Transverse colon (tissue), 4 donors: ENCODE measurements around the gene STYXL2. TPM values are rescaled to one million over a fixed set of nuclear protein-coding genes. Genes with fewer than 3 reads are reported as not detected.

Experiments
- DNase-seq: peaks from one replicate; pipeline ENCODE4 v3.0.0-alpha.2; 2019
- H3K27ac ChIP-seq, 4 donors: fragments of 200-600 bp; sonication (generic); 2 replicates each; pipeline ENCODE4 v1.5.1; 2016 to 2018; ENCODE audit warnings: inconsistent platforms in 4 of 4
- H3K27me3 ChIP-seq: fragments of 200-600 bp; sonication (generic); 2 replicates; pipeline ENCODE4 v1.5.1; 2017; ENCODE audit warnings: inconsistent platforms
- H3K36me3 ChIP-seq, 4 donors: fragments of 200-600 bp; sonication (generic); 2 replicates each; pipeline ENCODE4 v1.5.1; 2017 to 2019; ENCODE audit warnings: inconsistent platforms in 4 of 4
- H3K4me1 ChIP-seq, 4 donors: fragments of 200-600 bp; sonication (generic); 2 replicates each; pipeline ENCODE4 v1.5.1; 2017 to 2020; ENCODE audit warnings: inconsistent platforms in 4 of 4
- H3K4me3 ChIP-seq, 4 donors: fragments of 200-600 bp; sonication (generic); 1 replicate in 1 of 4; 2 replicates in 3 of 4; pipeline versions ENCODE4 v1.5.1 to v1.6.1; 2017 to 2019; ENCODE audit warnings: inconsistent platforms in 4 of 4
- H3K9me3 ChIP-seq, 2 donors: fragments of 200-600 bp; sonication (generic); 2 replicates each; pipeline ENCODE4 v1.5.1; 2017 to 2019; ENCODE audit warnings: inconsistent platforms in 2 of 2
- CTCF ChIP-seq, 5 experiments: fragments of 200-600 bp in 3 of 5; fragments of 450-650 bp in 2 of 5; sonication (generic) in 3 of 5; IDR thresholded peaks; 1 replicate in 2 of 5; 2 replicates in 3 of 5; pipeline ENCODE4 v1.5.1; 2016 to 2017; ENCODE audit warnings: antibody characterized with exemption in 5 of 5, inconsistent platforms in 3 of 5, mild to moderate bottlenecking in 2 of 5, moderate library complexity in 1 of 5
- EP300 ChIP-seq: sonication (generic); formaldehyde crosslinking; IDR thresholded peaks from one replicate; pipeline ENCODE4 v1.6.1; 2017; ENCODE audit warnings: antibody characterized with exemption, low read depth
- POLR2A ChIP-seq: fragments of 450-650 bp; IDR thresholded peaks from one replicate; pipeline ENCODE4 v1.6.1; 2016; ENCODE audit warnings: antibody characterized with exemption, mild to moderate bottlenecking, moderate library complexity
- POLR2AphosphoS5 ChIP-seq, 3 donors: sonication (generic); formaldehyde crosslinking; IDR thresholded peaks; one replicate each; pipeline ENCODE4 v1.6.1; 2016; ENCODE audit warnings: antibody characterized with exemption in 3 of 3
- WGBS, 2 donors: methylation state at CpG; one replicate each; pipeline ENCODE4 v1.1.5; 2018; ENCODE audit warnings: low coverage in 1 of 2; 5-methylcytosine and 5-hydroxymethylcytosine counted together
- in situ Hi-C, 4 donors: fragments of 200-750 bp; cut with MboI; loops; one replicate each; pipeline versions ENCODE4 v1.15.0 to v1.15.1; 2017; ENCODE audit warnings: low sequenced_read_pairs in 3 of 4, low pct_ligation_motif_present in 1 of 4, low pct_unique_long_range_greater_than_20kb in 1 of 4
- intact Hi-C: fragments of 100-400 bp; cut with DNase I; formaldehyde crosslinking; loops from one replicate; pipeline ENCODE4 v1.15.1; 2023; ENCODE audit warnings: low total_unique reads
- total RNA-seq, 4 donors: library from RNA; depleted of rRNA; stranded (reverse); fragments of >200 nt; gene quantifications; one replicate each; pipeline ENCODE4 v1.1.0, GENCODE V29; 2016

STYXL2 gene
- total RNA-seq, 4 donors from 2014 or later: 0.16 to 0.41 TPM; not detected in 2

- H3K4me3 ChIP-seq: peak overlapping the region in 1 of 4 donors; percentile 51
- H3K27me3 ChIP-seq: no peaks in the 10 kb centered on the region
- no peaks in the 10 kb centered on the region for H3K36me3 ChIP-seq
- peak; percentile 63 for DNase-seq
- 60 to 71% methylated on average over 1 to 7 of the region's 7 CpGs for WGBS, 2 donors
- intact Hi-C loops (no loop called here), in situ Hi-C loops (no loop called here)
- TF ChIP-seq POLR2A (peak; percentile 24), EP300 (no peak), POLR2AphosphoS5 (IDR thresholded peaks at IDR 0.05) (peak in 2 of 3 donors; percentile 19 to 60), CTCF (IDR thresholded peaks at IDR 0.05) (no peak)
- peak overlapping the region; percentile 85 to 95 (median 90) for H3K27ac ChIP-seq
- peaks cover 5 to 61% (median 54%) of the 10 kb centered on the region in 4 donors for H3K4me1 ChIP-seq
- no peaks in the 10 kb centered on the region for H3K9me3 ChIP-seq
Observed at GRCh38 chr1:167086033-167086432, 7.8 kb upstream of the STYXL2 start.

- H3K4me3 ChIP-seq: peak overlapping the region in 1 of 4 donors; percentile 51
- TF ChIP-seq CTCF (IDR thresholded peaks at IDR 0.05) (no peak), POLR2AphosphoS5 (IDR thresholded peaks at IDR 0.05) (no peak), EP300 (no peak), POLR2A (no peak)
- peak overlapping the region; percentile 85 to 95 (median 90) for H3K27ac ChIP-seq
- no peak for DNase-seq
- in situ Hi-C loops (no loop called here), intact Hi-C loops (no loop called here)
- no peaks in the 10 kb centered on the region for H3K27me3 ChIP-seq
- WGBS, 2 donors: 79 to 100% methylated on average over 1 to 3 of the region's 3 CpGs
- peaks cover 0 to 55% (median 49%) of the 10 kb centered on the region in 4 donors for H3K4me1 ChIP-seq
- no peaks in the 10 kb centered on the region for H3K36me3 ChIP-seq
- H3K9me3 ChIP-seq: no peaks in the 10 kb centered on the region
Observed at GRCh38 chr1:167086768-167087167, 7.1 kb upstream of the STYXL2 start.

- Histone ChIP-seq H3K4me3 (peak overlapping the region; percentile 7 to 51 (median 29)), H3K27ac (peak overlapping the region; percentile 85 to 95 (median 90)), H3K36me3 (no peaks in the 10 kb centered on the region), H3K4me1 (peaks cover 0 to 42% (median 32%) of the 10 kb centered on the region in 4 donors), H3K27me3 (no peaks in the 10 kb centered on the region), H3K9me3 (no peaks in the 10 kb centered on the region)
- in situ Hi-C loops: no loop called here
- DNase-seq: no peak
- intact Hi-C loops: no loop called here
- WGBS, 2 donors: 37 to 61% methylated on average over 3 to 6 of the region's 6 CpGs
- TF ChIP-seq POLR2AphosphoS5 (IDR thresholded peaks at IDR 0.05) (peak in 1 of 3 donors; percentile 24), POLR2A (no peak), EP300 (no peak), CTCF (IDR thresholded peaks at IDR 0.05) (no peak)
Observed at GRCh38 chr1:167088746-167089417, 5.0 kb upstream of the STYXL2 start.

- Histone ChIP-seq H3K4me1 (peaks cover 0 to 32% (median 23%) of the 10 kb centered on the region in 4 donors), H3K9me3 (no peaks in the 10 kb centered on the region), H3K36me3 (no peaks in the 10 kb centered on the region), H3K27ac (peak overlapping the region; percentile 85 to 95 (median 90)), H3K27me3 (no peaks in the 10 kb centered on the region), H3K4me3 (peak overlapping the region in 3 of 4 donors; percentile 28 to 51 (median 30))
- TF ChIP-seq POLR2AphosphoS5 (IDR thresholded peaks at IDR 0.05) (no peak), EP300 (no peak), POLR2A (no peak), CTCF (IDR thresholded peaks at IDR 0.05) (no peak)
- intact Hi-C loops: no loop called here
- in situ Hi-C loops: no loop called here
- 20 to 49% methylated on average over 1 to 2 of the region's 2 CpGs for WGBS, 2 donors
- no peak for DNase-seq
Observed at GRCh38 chr1:167089939-167090313, 3.9 kb upstream of the STYXL2 start.
